HepG2 (cell line): ENCODE data around the gene TK1. TPM values are rescaled to one million over a fixed set of nuclear protein-coding genes. Genes with fewer than 3 reads are reported as not detected.

Experiments
- AHR ChIP-seq: IDR thresholded peaks from 2 replicates; pipeline ENCODE4 v1.6.1; 2018; ENCODE audit warnings: missing genetic modification reagents, missing compliant biosample characterization
- AKAP8 ChIP-seq: sonication (generic); formaldehyde crosslinking; IDR thresholded peaks from 2 replicates; pipeline ENCODE4 v1.5.1; 2020; ENCODE audit warnings: mild to moderate bottlenecking, missing genetic modification reagents
- DRAP1 ChIP-seq: IDR thresholded peaks from 2 replicates; pipeline ENCODE4 v1.6.1; 2016; ENCODE audit warnings: missing genetic modification reagents, missing compliant biosample characterization
- E2F5 ChIP-seq: sonication (generic); formaldehyde crosslinking; conservative IDR thresholded peaks from 2 replicates; pipeline ENCODE4 v1.4.0; 2020; ENCODE audit warnings: missing genetic modification reagents
- GMEB2 ChIP-seq: IDR thresholded peaks from 2 replicates; pipeline ENCODE4 v1.6.1; 2016; ENCODE audit warnings: missing biosample characterization, missing genetic modification reagents, low read depth
- KLF11 ChIP-seq: IDR thresholded peaks from 2 replicates; pipeline ENCODE4 v1.6.1; 2016; ENCODE audit warnings: missing compliant biosample characterization
- MBD4 ChIP-seq: IDR thresholded peaks from 2 replicates; pipeline ENCODE4 v1.6.1; 2012; ENCODE audit warnings: low read length, inconsistent platforms, borderline replicate concordance
- MED8 ChIP-seq: sonication (generic); formaldehyde crosslinking; IDR thresholded peaks from 2 replicates; pipeline ENCODE4 v1.8.1; 2023; ENCODE audit warnings: mild to moderate bottlenecking, missing genetic modification reagents; ENCODE audit not compliant: insufficient replicate concordance
- PHB2 ChIP-seq: fragments of 450-650 bp; IDR thresholded peaks from 2 replicates; pipeline ENCODE4 v1.6.1; 2018; ENCODE audit not compliant: partially characterized antibody
- SAP130 ChIP-seq: IDR thresholded peaks from 2 replicates; pipeline ENCODE4 v1.6.1; 2016; ENCODE audit warnings: low read depth
- THAP7 ChIP-seq: sonication (generic); formaldehyde crosslinking; IDR thresholded peaks from 2 replicates; pipeline ENCODE4 v1.8.1; 2023; ENCODE audit warnings: mild to moderate bottlenecking, missing genetic modification reagents
- TIGD3 ChIP-seq: sonication (generic); formaldehyde crosslinking; IDR thresholded peaks from 2 replicates; pipeline ENCODE4 v1.5.1; 2020; ENCODE audit warnings: mild to moderate bottlenecking, missing genetic modification reagents, borderline replicate concordance
- XBP1 ChIP-seq: sonication (generic); formaldehyde crosslinking; IDR thresholded peaks from 2 replicates; pipeline ENCODE4 v1.5.0; 2020; ENCODE audit warnings: missing genetic modification reagents
- ZHX1 ChIP-seq: sonication (generic); formaldehyde crosslinking; IDR thresholded peaks from 2 replicates; pipeline ENCODE4 v1.8.1; 2022; ENCODE audit warnings: low read depth, mild to moderate bottlenecking, missing genetic modification reagents
- ZNF510 ChIP-seq: sonication (generic); formaldehyde crosslinking; IDR thresholded peaks from 2 replicates; pipeline ENCODE4 v1.4.0; 2020; ENCODE audit warnings: low read depth, mild to moderate bottlenecking, missing genetic modification reagents
- ZNF687 ChIP-seq: sonication (generic); formaldehyde crosslinking; IDR thresholded peaks from 2 replicates; pipeline ENCODE4 v1.5.1; 2020; ENCODE audit warnings: mild to moderate bottlenecking, missing genetic modification reagents, moderate library complexity
- polyA plus RNA-seq, 8 experiments: library from polyadenylated mRNA; depleted of rRNA in 3 of 8; stranded (reverse) in 7 of 8; unstranded in 1 of 8; fragments of >200 nt; fragmentation: Illumina TruSeq in 4 of 8; extraction: Trizol in 4 of 8; gene quantifications; 2 replicates each; pipeline versions ENCODE4 v1.2.1 to v1.2.3, GENCODE V29; 2011 to 2016; ENCODE audit warnings: low read depth in 4 of 8, missing spikeins in 1 of 8, mixed read lengths in 1 of 8; ENCODE audit not compliant: insufficient read depth in 1 of 8
- total RNA-seq, 5 experiments: library from RNA; depleted of rRNA; stranded (reverse); fragments of >200 nt; fragmentation: Illumina TruSeq; extraction: Trizol; gene quantifications; 2 replicates each; pipeline ENCODE4 v1.2.3, GENCODE V29; 2016; ENCODE audit warnings: low read depth in 1 of 5

TK1 gene
- total and polyA plus RNA-seq, 2 of the 13 experiments (the other 11 are each of a cell fraction or from before 2014, with no cell fraction given), result 45.0 to 96.0 TPM

- TF ChIP-seq MED8 (CRISPR knock-in tag), result peak; percentile 24
- TF ChIP-seq AKAP8 (CRISPR knock-in tag), result 0 out of 2 replicates have a peak, but pooled peaks have one; percentile 48
- no peak for TF ChIP-seq E2F5 (CRISPR knock-in tag)
- no peak for TF ChIP-seq MBD4
- TF ChIP-seq XBP1 (CRISPR knock-in tag), result no peak
- no peak for TF ChIP-seq PHB2
- peak; percentile 49; the same call in 1 of the 2 replicates for TF ChIP-seq ZHX1 (CRISPR knock-in tag)
- 0 out of 2 replicates have a peak, but pooled peaks have one; percentile 11 for TF ChIP-seq AHR
- TF ChIP-seq THAP7 (CRISPR knock-in tag), result 0 out of 2 replicates have a peak, but pooled peaks have one; percentile 13
- no peak for TF ChIP-seq KLF11 (CRISPR knock-in tag)
- no peak for TF ChIP-seq ZNF510 (CRISPR knock-in tag)
- TF ChIP-seq ZNF687 (CRISPR knock-in tag), result peak; percentile 74
- peak; percentile 73; the same call in 1 of the 2 replicates for TF ChIP-seq DRAP1
- no peak for TF ChIP-seq GMEB2 (CRISPR knock-in tag)
- no peak for TF ChIP-seq TIGD3 (CRISPR knock-in tag)
- TF ChIP-seq SAP130, result peak; percentile 54
Observed at GRCh38 chr17:78140169-78141051, 46.4 kb downstream of the TK1 start (continued).
